Measurements from ENCODE around the gene ATXN2L. TPM values are rescaled to one million over a fixed set of nuclear protein-coding genes. Genes with fewer than 3 reads are reported as not detected.
"Not testable (repeated sequence)": the region's sequence is repeated elsewhere in the genome, so short reads cannot be mapped to it uniquely, and the experiment has no call there.

ATXN2L gene
- total and polyA plus RNA-seq, 2 donors from 2014 or later, result 43.2 to 102 TPM

DNA sequence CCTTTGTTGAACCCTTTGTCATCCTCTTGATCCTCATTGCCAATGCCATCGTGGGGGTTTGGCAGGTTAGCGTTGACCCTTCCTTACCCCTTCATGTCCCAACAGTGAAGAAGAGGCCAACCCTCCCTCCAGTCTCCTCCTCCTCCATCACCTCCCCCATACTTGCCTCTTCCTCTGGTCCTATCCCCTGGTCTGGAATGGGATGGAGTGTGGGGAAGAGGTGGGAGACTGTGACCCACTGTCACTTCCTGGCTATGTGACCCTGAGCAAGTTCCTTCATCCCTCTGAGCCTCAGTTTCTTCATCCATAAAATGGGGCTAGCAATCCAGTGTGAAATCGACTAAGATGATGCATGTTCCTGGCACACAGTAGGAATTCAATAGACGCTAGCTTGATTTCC lies 58.2 kb downstream of the ATXN2L start:
- no peaks in the 10 kb centered on the region for H3K27me3 ChIP-seq (ENCODE audit: control insufficient read depth, insufficient read depth, low read length)
- intact Hi-C loops (cut with DNase I), result loop anchor here (10.0 kb wide), 1 partner anchor 64 kb away; no protein-coding TSS in a partner anchor
- no peaks in the 10 kb centered on the region for H3K9me3 ChIP-seq (ENCODE audit: control insufficient read depth in 2 of 3, insufficient read depth in 1 of 3, low read length in 3 of 3)
- no peak overlapping the region for H3K4me3 ChIP-seq (ENCODE audit: low read length in 3 of 3)
- DNase-seq (no peak), FAIRE-seq (no peak)
- H3K36me3 ChIP-seq (ENCODE audit: control insufficient read depth in 2 of 3, insufficient read depth in 3 of 3, low read length in 3 of 3), result no peaks in the 10 kb centered on the region
- H3K27ac ChIP-seq (ENCODE audit: low read depth in 2 of 2, low read length in 2 of 2), result no peak overlapping the region
- H3K9ac ChIP-seq (ENCODE audit: low read length in 3 of 3), result no peak overlapping the region
- TF ChIP-seq, protein P1, sequence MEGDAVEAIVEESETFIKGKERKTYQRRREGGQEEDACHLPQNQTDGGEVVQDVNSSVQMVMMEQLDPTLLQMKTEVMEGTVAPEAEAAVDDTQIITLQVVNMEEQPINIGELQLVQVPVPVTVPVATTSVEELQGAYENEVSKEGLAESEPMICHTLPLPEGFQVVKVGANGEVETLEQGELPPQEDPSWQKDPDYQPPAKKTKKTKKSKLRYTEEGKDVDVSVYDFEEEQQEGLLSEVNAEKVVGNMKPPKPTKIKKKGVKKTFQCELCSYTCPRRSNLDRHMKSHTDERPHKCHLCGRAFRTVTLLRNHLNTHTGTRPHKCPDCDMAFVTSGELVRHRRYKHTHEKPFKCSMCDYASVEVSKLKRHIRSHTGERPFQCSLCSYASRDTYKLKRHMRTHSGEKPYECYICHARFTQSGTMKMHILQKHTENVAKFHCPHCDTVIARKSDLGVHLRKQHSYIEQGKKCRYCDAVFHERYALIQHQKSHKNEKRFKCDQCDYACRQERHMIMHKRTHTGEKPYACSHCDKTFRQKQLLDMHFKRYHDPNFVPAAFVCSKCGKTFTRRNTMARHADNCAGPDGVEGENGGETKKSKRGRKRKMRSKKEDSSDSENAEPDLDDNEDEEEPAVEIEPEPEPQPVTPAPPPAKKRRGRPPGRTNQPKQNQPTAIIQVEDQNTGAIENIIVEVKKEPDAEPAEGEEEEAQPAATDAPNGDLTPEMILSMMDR (IDR thresholded peaks at IDR 0.05; ENCODE audit: borderline replicate concordance, extremely low read depth, insufficient read depth), result no peak
- peaks cover 0 to 11% (median 3%) of the 10 kb centered on the region in 3 donors for H3K4me1 ChIP-seq (ENCODE audit: control insufficient read depth in 2 of 3, insufficient read depth in 2 of 3, low read depth in 1 of 3, low read length in 3 of 3)

GRCh38 chr16:28881565-28881964 lies 58.8 kb downstream of the ATXN2L start:
- not testable (repeated sequence) for H3K27me3 ChIP-seq (ENCODE audit: control insufficient read depth, insufficient read depth, low read length); FAIRE-seq; H3K9me3 ChIP-seq (ENCODE audit: control insufficient read depth in 2 of 3, insufficient read depth in 1 of 3, low read length in 3 of 3); H3K9ac ChIP-seq (ENCODE audit: low read length in 3 of 3); DNase-seq; H3K4me3 ChIP-seq (ENCODE audit: low read length in 3 of 3); H3K36me3 ChIP-seq (ENCODE audit: control insufficient read depth in 2 of 3, insufficient read depth in 3 of 3, low read length in 3 of 3); H3K27ac ChIP-seq (ENCODE audit: low read depth in 2 of 2, low read length in 2 of 2)
- peaks cover 0 to 11% (median 3%) of the 10 kb centered on the region in 3 donors for H3K4me1 ChIP-seq (ENCODE audit: control insufficient read depth in 2 of 3, insufficient read depth in 2 of 3, low read depth in 1 of 3, low read length in 3 of 3)
- intact Hi-C loops (cut with DNase I), result loop anchor here (10.0 kb wide), 1 partner anchor 63 kb away; no protein-coding TSS in a partner anchor

GRCh38 chr16:28882551-28883160 lies 59.9 kb downstream of the ATXN2L start:
- peak in 4 of 5 donors; percentile 85 to 90 (median 88) for DNase-seq
- peaks cover 0 to 11% (median 3%) of the 10 kb centered on the region in 3 donors for H3K4me1 ChIP-seq (ENCODE audit: control insufficient read depth in 2 of 3, insufficient read depth in 2 of 3, low read depth in 1 of 3, low read length in 3 of 3)
- H3K27me3 ChIP-seq (ENCODE audit: control insufficient read depth, insufficient read depth, low read length), result no peaks in the 10 kb centered on the region
- H3K9me3 ChIP-seq (ENCODE audit: control insufficient read depth in 2 of 3, insufficient read depth in 1 of 3, low read length in 3 of 3), result no peaks in the 10 kb centered on the region
- intact Hi-C loops (cut with DNase I), result loop anchor here (10.0 kb wide), 1 partner anchor 62 kb away; no protein-coding TSS in a partner anchor
- TF ChIP-seq, protein P1 (IDR thresholded peaks at IDR 0.05; ENCODE audit: borderline replicate concordance, extremely low read depth, insufficient read depth), result no peak
- no peaks in the 10 kb centered on the region for H3K36me3 ChIP-seq (ENCODE audit: control insufficient read depth in 2 of 3, insufficient read depth in 3 of 3, low read length in 3 of 3)
- H3K4me3 ChIP-seq (ENCODE audit: low read length in 3 of 3), result no peak overlapping the region
- no peak for FAIRE-seq
- no peak overlapping the region for H3K9ac ChIP-seq (ENCODE audit: low read length in 3 of 3)
- no peak overlapping the region for H3K27ac ChIP-seq (ENCODE audit: low read depth in 2 of 2, low read length in 2 of 2)

- no peak overlapping the region for H3K27ac ChIP-seq (ENCODE audit: low read depth in 2 of 2, low read length in 2 of 2)
- intact Hi-C loops (cut with DNase I), result loop anchor here (10.0 kb wide), 1 partner anchor 61 kb away; no protein-coding TSS in a partner anchor
- no peaks in the 10 kb centered on the region for H3K9me3 ChIP-seq (ENCODE audit: control insufficient read depth in 2 of 3, insufficient read depth in 1 of 3, low read length in 3 of 3)
- H3K36me3 ChIP-seq (ENCODE audit: control insufficient read depth in 2 of 3, insufficient read depth in 3 of 3, low read length in 3 of 3), result no peaks in the 10 kb centered on the region
- peak in 1 of 5 donors; percentile 42 for DNase-seq
- peaks cover 0 to 11% (median 3%) of the 10 kb centered on the region in 3 donors for H3K4me1 ChIP-seq (ENCODE audit: control insufficient read depth in 2 of 3, insufficient read depth in 2 of 3, low read depth in 1 of 3, low read length in 3 of 3)
- FAIRE-seq, result no peak
- H3K27me3 ChIP-seq (ENCODE audit: control insufficient read depth, insufficient read depth, low read length), result no peaks in the 10 kb centered on the region
- no peak overlapping the region for H3K9ac ChIP-seq (ENCODE audit: low read length in 3 of 3)
- TF ChIP-seq, protein P1 (IDR thresholded peaks at IDR 0.05; ENCODE audit: borderline replicate concordance, extremely low read depth, insufficient read depth), result no peak
- no peak overlapping the region for H3K4me3 ChIP-seq (ENCODE audit: low read length in 3 of 3)
Observed at GRCh38 chr16:28883221-28883996, 60.6 kb downstream of the ATXN2L start.

Data from kidney (tissue), 14 donors.